HUES48 (cell line): ENCODE measurements around the gene UCK1.

Experiments
- H3K27ac ChIP-seq: one replicate; pipeline ENCODE4 v1.7.0; 2013; ENCODE audit warnings: low read depth, low read length, inconsistent platforms
- H3K27me3 ChIP-seq: 2 replicates; pipeline ENCODE4 v1.6.1; 2013; ENCODE audit warnings: mild to moderate bottlenecking, low read length; ENCODE audit not compliant: control insufficient read depth, insufficient read depth
- H3K36me3 ChIP-seq: 2 replicates; pipeline ENCODE4 v1.6.1; 2013; ENCODE audit warnings: low read length; ENCODE audit not compliant: control insufficient read depth, insufficient read depth
- H3K4me1 ChIP-seq: 2 replicates; pipeline ENCODE4 v1.6.1; 2013; ENCODE audit warnings: mild to moderate bottlenecking, low read length; ENCODE audit not compliant: control insufficient read depth, insufficient read depth
- H3K4me3 ChIP-seq: 2 replicates; pipeline ENCODE4 v1.5.1; 2013; ENCODE audit warnings: mild to moderate bottlenecking, low read depth, low read length
- H3K9ac ChIP-seq: 2 replicates; pipeline ENCODE4 v1.6.1; 2013; ENCODE audit warnings: mild to moderate bottlenecking, low read depth, low read length, moderate library complexity
- H3K9me3 ChIP-seq: 2 replicates; pipeline ENCODE4 v1.6.1; 2013; ENCODE audit warnings: low read length; ENCODE audit not compliant: control insufficient read depth, insufficient read depth

UCK1 gene

DNA sequence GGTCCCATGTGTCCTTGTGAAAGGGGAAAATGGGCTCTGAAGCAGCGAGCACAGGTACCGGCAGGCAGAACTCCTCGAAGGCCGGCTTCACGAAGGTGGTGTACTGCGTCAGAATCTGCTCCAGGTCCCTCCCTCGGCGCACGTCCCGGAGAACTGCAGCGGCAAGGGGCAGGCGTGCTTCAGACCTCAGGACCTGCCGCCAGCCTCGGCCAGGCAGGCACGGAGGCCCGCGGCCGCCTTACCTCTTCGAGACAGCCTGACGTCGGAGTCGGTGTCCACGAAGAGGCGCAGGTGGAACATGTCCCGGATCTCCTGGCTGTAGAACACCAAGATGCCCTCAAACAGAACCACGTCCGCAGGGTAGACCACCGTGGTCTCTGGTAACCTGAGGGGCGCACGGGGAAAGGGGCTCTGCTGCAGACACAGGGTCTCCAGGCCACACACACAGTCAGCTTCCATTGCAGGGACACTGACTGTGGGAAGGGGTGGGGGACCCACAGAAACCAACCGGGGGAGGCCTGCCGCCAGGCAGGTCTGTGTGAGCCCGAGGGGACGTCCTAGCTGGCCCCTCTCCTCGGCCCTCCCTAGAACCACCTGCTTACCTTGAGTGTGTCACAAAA lies 2.1 kb downstream of the UCK1 start:
- Histone ChIP-seq H3K9ac (no peak overlapping the region), H3K4me1 (peaks cover 3% of the 10 kb centered on the region; the same call in 1 of the 2 replicates), H3K4me3 (no peak overlapping the region), H3K9me3 (no peaks in the 10 kb centered on the region), H3K27me3 (no peaks in the 10 kb centered on the region), H3K27ac (no peak overlapping the region), H3K36me3 (peaks cover 58% of the 10 kb centered on the region)

DNA sequence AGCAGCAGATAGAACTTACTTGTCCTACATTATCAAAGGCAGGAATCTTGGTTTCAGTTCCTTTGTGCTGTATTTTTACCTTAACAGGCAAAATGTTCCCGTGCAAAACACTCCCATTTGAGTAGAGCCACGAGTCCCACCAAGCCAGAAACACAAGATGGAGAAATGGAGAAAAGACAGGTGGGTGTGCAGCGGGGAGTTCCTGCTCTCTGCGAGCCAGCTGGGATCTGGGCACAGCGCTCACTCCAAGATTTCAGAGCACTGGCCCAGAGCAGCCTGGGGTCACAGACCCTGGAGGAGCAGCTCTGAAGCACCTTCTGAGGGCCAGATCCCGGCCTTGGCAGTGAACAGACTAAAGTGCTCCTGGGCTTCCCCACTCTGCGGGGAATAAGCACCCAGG lies 2.9 kb downstream of the UCK1 start:
- Histone ChIP-seq H3K4me3 (no peak overlapping the region), H3K4me1 (peaks cover 3% of the 10 kb centered on the region; the same call in 1 of the 2 replicates), H3K36me3 (peaks cover 66% of the 10 kb centered on the region), H3K9ac (no peak overlapping the region), H3K27ac (no peak overlapping the region), H3K9me3 (no peaks in the 10 kb centered on the region), H3K27me3 (no peaks in the 10 kb centered on the region)

DNA sequence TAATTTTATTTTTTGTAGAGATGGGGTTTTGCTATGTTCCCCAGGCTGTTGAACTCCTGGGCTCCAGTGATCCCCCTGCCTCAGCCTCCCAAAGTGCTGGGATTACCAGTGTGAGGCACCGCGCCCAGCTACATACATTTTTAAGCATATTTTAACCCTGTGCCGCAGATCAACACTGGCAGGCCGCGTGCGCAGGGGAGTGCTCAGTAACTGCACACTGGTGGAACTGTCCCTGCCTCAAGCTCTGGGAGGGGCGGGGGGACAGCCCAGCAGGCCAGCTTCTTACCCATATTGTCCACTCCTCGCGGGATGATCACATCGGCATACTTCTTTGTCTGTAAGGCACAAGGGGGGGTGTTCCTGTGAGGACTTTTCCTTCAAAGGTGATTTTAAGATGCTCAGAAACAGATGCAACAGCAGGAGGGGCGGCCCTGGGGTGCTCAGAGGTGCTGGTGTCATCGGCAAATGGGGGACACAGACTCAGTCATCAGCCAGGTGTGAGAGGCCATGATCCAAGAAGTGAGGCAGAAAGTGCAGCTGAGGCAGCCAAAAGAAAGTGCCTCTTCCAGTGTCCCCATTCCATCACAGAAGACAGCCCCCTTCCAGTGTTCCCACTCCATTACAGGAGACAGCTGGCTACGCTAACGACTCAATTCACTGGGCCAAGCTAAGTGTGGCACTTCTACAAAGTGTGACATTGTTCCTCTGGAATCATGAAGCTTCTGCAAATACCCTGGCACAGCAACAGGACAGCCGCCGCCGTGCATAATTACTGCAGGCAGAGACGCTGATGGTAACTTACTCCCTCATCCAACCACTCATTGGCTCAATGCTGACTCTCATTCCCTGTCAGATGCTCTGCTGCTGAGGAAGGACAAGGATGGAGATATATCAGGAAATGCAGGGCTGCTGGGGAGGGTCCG lies 5.2 kb downstream of the UCK1 start:
- Histone ChIP-seq H3K9ac (no peak overlapping the region), H3K36me3 (peaks cover 88% of the 10 kb centered on the region), H3K9me3 (no peaks in the 10 kb centered on the region), H3K4me1 (peaks cover 3% of the 10 kb centered on the region; the same call in 1 of the 2 replicates), H3K27ac (no peak overlapping the region), H3K27me3 (no peaks in the 10 kb centered on the region), H3K4me3 (no peak overlapping the region)

GRCh38 chr9:131524665-131525315 lies 6.3 kb downstream of the UCK1 start:
- Histone ChIP-seq H3K27ac (no peak overlapping the region), H3K4me3 (no peak overlapping the region), H3K9me3 (no peaks in the 10 kb centered on the region), H3K9ac (no peak overlapping the region), H3K4me1 (no peaks in the 10 kb centered on the region), H3K36me3 (peaks cover 97% of the 10 kb centered on the region), H3K27me3 (no peaks in the 10 kb centered on the region)

DNA sequence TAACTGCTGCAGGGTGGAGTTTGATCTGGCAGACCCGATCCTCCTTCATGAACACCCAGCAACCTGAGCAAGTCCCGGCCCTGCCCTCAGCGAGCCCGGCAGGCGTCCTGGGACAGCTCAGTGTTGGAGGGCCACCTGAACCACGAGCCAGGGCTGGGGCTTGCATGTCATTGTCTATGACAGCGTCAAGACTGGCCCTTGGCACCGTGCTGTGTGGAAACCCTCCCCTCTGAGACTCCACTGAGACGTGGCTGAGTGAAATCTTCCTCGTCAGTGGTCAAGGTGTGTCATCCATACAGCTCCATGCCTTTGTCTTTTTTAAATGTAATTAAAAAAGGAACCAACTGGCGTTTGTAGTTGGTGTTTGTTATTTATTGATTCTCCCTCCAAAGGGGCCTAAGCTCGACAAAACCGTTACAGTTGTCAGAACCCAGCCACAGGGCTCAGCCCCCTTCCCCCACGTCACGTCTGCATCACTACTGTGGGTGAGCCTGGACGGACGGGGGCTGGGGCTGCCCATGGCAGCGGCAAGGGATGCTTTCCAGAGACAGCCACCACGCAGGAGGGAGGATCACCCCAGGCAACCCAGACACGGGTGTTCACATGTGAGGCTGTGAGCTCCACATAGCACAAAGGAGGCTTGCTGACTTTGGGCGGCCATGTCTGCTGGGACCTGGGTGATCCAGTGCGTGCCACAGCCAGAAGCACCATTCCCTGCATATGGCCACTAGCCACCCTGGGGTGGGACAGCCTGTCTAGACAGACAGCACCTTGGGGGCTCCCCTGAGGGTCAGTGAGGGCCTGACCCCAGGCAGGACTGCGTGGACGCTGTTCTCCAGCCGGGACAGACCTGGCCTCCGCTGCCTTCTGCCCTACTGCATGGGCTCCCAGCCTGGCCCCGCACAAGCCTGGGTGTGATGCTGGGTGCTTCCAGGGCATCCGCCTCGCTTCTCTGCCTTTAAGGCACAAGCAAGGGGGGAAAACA lies 7.3 kb downstream of the UCK1 start:
- no peak overlapping the region for H3K27ac ChIP-seq
- no peaks in the 10 kb centered on the region for H3K9me3 ChIP-seq
- H3K4me1 ChIP-seq: no peaks in the 10 kb centered on the region
- no peak overlapping the region for H3K4me3 ChIP-seq
- H3K27me3 ChIP-seq: no peaks in the 10 kb centered on the region
- no peak overlapping the region for H3K9ac ChIP-seq
- peaks cover 97% of the 10 kb centered on the region for H3K36me3 ChIP-seq

DNA sequence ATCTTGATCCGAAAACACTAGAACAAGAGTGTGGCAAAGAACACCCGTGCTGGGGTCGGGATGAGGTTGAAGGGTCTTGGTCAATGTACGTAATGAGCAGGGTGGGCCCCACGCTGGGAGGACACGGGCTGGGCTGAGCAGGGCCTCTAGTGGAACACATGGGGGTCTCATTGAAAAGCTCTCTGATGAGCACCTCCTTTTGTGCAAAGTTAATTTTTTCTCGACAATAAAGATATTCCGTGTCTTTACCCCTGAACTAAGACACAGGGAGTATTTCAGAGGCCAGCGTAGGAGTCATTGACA lies 8.0 kb downstream of the UCK1 start:
- Histone ChIP-seq H3K4me1 (no peaks in the 10 kb centered on the region), H3K27me3 (no peaks in the 10 kb centered on the region), H3K4me3 (no peak overlapping the region), H3K36me3 (peaks cover 97% of the 10 kb centered on the region), H3K9me3 (no peaks in the 10 kb centered on the region), H3K9ac (no peak overlapping the region), H3K27ac (no peak overlapping the region)

GRCh38 chr9:131522257-131523085 lies 8.6 kb downstream of the UCK1 start:
- Histone ChIP-seq H3K27ac (no peak overlapping the region), H3K36me3 (peaks cover 97% of the 10 kb centered on the region), H3K4me1 (no peaks in the 10 kb centered on the region)

DNA sequence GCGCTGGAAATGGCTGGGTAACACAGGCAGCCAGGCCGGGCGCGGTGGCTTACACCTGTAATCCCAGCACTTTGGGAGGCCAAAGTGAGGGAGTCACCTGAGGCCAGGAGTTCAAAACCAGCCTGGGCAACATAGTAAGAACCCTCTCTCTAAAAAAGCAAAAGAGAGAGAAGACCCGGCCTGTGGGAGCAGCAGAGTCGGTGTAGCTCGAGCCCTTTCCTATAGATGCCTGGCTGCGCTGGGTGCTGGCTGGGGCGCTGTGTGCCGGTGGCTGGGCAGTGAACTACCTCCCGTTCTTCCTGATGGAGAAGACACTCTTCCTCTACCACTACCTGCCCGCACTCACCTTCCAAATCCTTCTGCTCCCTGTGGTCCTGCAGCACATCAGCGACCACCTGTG lies 9.2 kb downstream of the UCK1 start:
- H3K36me3 ChIP-seq: peaks cover 96% of the 10 kb centered on the region
- no peaks in the 10 kb centered on the region for H3K27me3 ChIP-seq
- no peak overlapping the region for H3K4me3 ChIP-seq
- no peak overlapping the region for H3K27ac ChIP-seq
- no peaks in the 10 kb centered on the region for H3K9me3 ChIP-seq
- H3K9ac ChIP-seq: no peak overlapping the region
- H3K4me1 ChIP-seq: no peaks in the 10 kb centered on the region

More at GRCh38 chr9:131522257-131523085, 8.6 kb downstream of the UCK1 start:
- Histone ChIP-seq H3K9ac (no peak overlapping the region), H3K27me3 (no peaks in the 10 kb centered on the region), H3K4me3 (no peak overlapping the region), H3K9me3 (no peaks in the 10 kb centered on the region)

GRCh38 chr9:131521203-131521602 lies 9.9 kb downstream of the UCK1 start:
- no peak overlapping the region for H3K4me3 ChIP-seq
- no peaks in the 10 kb centered on the region for H3K4me1 ChIP-seq
- H3K9ac ChIP-seq: no peak overlapping the region
- H3K27me3 ChIP-seq: no peaks in the 10 kb centered on the region
- H3K9me3 ChIP-seq: no peaks in the 10 kb centered on the region
- H3K27ac ChIP-seq: no peak overlapping the region
- H3K36me3 ChIP-seq: peaks cover 96% of the 10 kb centered on the region

DNA sequence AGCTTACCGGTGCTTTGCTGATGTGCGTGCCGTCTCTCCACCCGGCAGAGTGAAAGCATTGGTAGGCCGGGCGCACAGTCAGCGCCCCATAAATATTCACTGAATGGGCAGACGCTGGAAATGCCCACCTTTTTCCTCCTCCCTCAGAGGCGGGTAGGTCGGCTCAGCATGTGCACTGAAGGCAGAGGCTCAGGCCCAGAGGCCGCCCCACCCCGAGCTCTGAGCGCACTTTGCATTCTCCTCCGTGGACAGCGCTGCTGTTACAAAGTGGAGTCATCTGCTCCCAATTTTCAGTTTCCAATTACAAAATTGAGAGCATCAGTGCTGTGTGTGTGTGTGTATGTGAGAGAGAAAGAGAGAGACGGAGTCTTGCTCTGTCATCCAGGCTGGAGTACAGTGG lies 10.6 kb downstream of the UCK1 start:
- Histone ChIP-seq H3K9ac (no peak overlapping the region), H3K27me3 (no peaks in the 10 kb centered on the region), H3K27ac (no peak overlapping the region), H3K4me1 (no peaks in the 10 kb centered on the region), H3K4me3 (no peak overlapping the region), H3K36me3 (peaks cover 96% of the 10 kb centered on the region), H3K9me3 (no peaks in the 10 kb centered on the region)
